ENCODE data around the gene TMEM214. TPM values are rescaled to one million over a fixed set of nuclear protein-coding genes. Genes with fewer than 3 reads are reported as not detected.

The TMEM214 gene
- total RNA-seq, 2 experiments from 2014 or later, result 38.3 to 41.3 TPM

DNA sequence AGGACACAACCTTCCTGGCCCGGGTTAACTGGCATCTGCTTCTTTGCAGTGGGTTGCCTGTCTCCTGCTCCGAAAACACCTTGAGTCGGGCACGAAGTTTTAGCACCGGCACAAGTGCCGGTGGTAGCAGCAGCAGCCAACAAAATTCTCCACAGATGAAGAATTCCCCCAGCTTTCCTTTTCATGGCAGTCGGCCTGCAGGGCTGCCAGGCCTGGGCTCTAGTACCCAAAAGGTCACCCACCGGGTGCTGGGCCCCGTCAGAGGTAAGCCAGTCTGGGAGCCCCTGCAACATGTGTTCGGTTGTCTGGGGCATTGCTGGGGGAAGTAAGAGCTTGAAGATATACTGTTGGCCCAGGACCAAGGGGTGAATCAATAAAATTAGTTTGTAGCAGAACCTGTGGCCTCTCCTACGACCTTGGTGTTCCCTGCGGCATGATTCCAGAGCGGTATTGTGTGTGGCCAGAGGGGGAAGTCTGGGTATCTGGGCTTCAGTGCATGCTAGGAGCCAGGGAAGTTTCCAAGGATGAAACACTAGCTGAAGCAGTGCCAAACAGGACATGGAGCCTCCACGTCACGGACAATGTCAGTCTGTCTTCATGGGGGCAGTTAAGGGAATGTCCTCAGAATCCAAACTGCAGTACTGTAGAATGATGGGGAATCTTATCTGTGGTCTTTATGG is 26.5 kb downstream of the TMEM214 start:
- intact Hi-C loops (cut with micrococcal nuclease), result loop anchor here (10.0 kb wide), 1 partner anchor 714 kb away; the partner anchor contains the start of genes ADGRF3 and SELENOI

DNA sequence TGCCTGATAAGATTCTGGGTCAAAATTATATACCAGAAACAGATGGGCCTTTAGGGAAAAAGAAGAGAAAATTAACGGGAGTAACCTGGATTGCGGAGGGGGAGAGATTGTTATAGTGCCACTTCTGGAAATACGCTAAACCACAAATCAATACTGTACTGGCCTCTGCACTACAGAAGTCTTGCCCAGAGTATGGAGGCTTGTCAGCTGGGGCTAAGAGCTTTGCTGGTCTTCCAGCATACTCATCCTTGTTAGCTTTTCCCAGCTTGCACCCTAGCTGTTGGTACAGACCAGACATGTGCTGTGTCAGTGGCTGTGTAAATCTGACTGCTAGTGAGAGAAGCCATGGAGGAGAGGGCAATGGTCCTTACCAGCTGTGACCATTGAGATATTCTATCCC is 27.6 kb downstream of the TMEM214 start:
- no peak overlapping the region for H3K4me3 Mint-ChIP-seq
- H3K27me3 Mint-ChIP-seq (ENCODE audit: low read depth), result no peaks in the 10 kb centered on the region
- CTCF ChIA-PET, result no interaction called here
- H3K4me1 Mint-ChIP-seq (ENCODE audit: low read depth), result peaks cover 7% of the 10 kb centered on the region
- H3K27ac Mint-ChIP-seq, result no peak overlapping the region
- H3K9me3 Mint-ChIP-seq, result no peaks in the 10 kb centered on the region
- intact Hi-C loops (cut with micrococcal nuclease), result loop anchor here (5.0 kb wide), 1 partner anchor 833 kb away; no protein-coding TSS in a partner anchor
- no peak for DNase-seq
- H3K36me3 Mint-ChIP-seq (ENCODE audit: low read depth), result peaks cover 19% of the 10 kb centered on the region

More for the DNA sequence above, 26.5 kb downstream of the TMEM214 start:
- no peak for DNase-seq
- H3K9me3 Mint-ChIP-seq, result no peaks in the 10 kb centered on the region
- peaks cover 5% of the 10 kb centered on the region for H3K4me1 Mint-ChIP-seq (ENCODE audit: low read depth)
- no peak overlapping the region for H3K27ac Mint-ChIP-seq
- CTCF ChIA-PET, result no interaction called here
- H3K36me3 Mint-ChIP-seq (ENCODE audit: low read depth), result peaks cover 12% of the 10 kb centered on the region
- no peaks in the 10 kb centered on the region for H3K27me3 Mint-ChIP-seq (ENCODE audit: low read depth)
- no peak overlapping the region for H3K4me3 Mint-ChIP-seq

DNA sequence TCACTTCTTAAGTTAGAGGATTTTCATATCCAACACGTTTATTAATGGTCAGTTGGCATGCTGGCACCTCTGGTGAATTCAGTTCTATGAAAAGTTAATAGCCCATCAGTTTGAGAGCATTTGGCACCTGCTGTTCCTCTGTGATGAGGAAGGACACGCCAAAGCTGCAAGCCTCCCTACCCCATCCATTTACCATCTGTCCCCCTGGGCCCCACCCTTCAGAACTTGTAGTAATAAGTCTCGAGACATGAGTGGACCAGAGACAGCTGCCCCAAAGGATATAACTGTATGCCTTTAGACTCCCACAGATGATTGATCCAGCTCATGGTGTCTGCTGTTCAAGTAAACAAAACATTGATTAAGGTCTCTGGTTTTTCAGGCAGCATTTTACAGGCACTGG is 32.4 kb downstream of the TMEM214 start:
- DNase-seq, result no peak
- Mint-ChIP-seq H3K36me3 (ENCODE audit: low read depth) (peaks cover 32% of the 10 kb centered on the region), H3K4me1 (ENCODE audit: low read depth) (peaks cover 42% of the 10 kb centered on the region), H3K4me3 (no peak overlapping the region), H3K9me3 (no peaks in the 10 kb centered on the region), H3K27ac (no peak overlapping the region), H3K27me3 (ENCODE audit: low read depth) (no peaks in the 10 kb centered on the region)
- intact Hi-C loops (cut with micrococcal nuclease), result no loop called here
- CTCF ChIA-PET, result interaction anchor here (3.7 kb wide), 1 partner anchor 14 kb away, joined by 14 read pairs; the partner anchor contains the start of gene AGBL5

DNA sequence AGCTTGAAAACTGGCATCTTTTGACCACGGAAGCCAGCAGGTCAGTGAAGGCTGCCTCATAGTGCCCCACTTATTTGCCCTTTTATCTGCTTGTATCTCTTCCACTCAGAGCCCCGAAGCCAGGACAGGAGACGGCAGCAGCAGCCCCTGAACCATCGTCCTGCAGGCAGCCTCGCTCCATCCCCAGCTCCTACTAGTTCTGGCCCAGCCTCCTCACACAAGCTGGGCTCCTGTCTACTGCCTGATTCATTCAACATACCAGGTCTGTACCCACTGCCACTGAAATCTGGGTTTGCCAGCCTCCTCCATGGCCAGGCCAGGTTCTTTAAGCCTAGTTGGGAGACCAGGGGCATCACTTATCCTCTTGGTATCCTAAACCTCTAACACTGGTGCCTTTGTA is 34.6 kb downstream of the TMEM214 start:
- Mint-ChIP-seq H3K9me3 (no peaks in the 10 kb centered on the region), H3K4me3 (no peak overlapping the region), H3K27me3 (ENCODE audit: low read depth) (no peaks in the 10 kb centered on the region), H3K4me1 (ENCODE audit: low read depth) (peaks cover 55% of the 10 kb centered on the region), H3K27ac (no peak overlapping the region), H3K36me3 (ENCODE audit: low read depth) (peaks cover 28% of the 10 kb centered on the region)
- no peak for DNase-seq
- CTCF ChIA-PET, result interaction anchor here (0.6 to 3.7 kb wide), 5 partner anchors 11 to 182 kb away, joined by 3 to 14 read pairs (median 4); partner anchors contain the start of gene AGBL5
- intact Hi-C loops (cut with micrococcal nuclease), result no loop called here

DNA sequence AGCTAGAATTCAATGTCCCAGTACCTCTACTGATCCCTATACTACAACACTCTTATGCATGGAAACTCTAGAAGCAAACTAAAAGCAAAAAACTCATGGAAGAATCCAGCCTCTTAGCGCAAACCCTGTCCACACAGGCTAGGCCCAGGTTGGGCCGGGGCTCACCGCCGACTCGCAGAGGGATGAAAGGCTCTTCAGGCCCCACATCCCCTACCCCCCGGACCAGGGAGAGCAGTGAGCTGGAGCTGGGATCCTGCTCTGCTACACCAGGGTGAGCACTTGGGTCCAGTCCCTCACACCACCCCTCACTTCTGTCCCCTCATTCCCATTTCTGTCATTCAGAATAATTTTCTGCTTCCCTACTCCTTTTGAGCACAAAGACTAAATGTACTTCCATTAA is 36.7 kb downstream of the TMEM214 start:
- Mint-ChIP-seq H3K9me3 (no peaks in the 10 kb centered on the region), H3K36me3 (ENCODE audit: low read depth) (peaks cover 20% of the 10 kb centered on the region), H3K4me1 (ENCODE audit: low read depth) (peaks cover 65% of the 10 kb centered on the region), H3K4me3 (peak overlapping the region; percentile 2), H3K27me3 (ENCODE audit: low read depth) (no peaks in the 10 kb centered on the region), H3K27ac (peak overlapping the region; percentile 25)
- CTCF ChIA-PET, result no interaction called here
- intact Hi-C loops (cut with micrococcal nuclease), result no loop called here
- DNase-seq, result no peak

DNA sequence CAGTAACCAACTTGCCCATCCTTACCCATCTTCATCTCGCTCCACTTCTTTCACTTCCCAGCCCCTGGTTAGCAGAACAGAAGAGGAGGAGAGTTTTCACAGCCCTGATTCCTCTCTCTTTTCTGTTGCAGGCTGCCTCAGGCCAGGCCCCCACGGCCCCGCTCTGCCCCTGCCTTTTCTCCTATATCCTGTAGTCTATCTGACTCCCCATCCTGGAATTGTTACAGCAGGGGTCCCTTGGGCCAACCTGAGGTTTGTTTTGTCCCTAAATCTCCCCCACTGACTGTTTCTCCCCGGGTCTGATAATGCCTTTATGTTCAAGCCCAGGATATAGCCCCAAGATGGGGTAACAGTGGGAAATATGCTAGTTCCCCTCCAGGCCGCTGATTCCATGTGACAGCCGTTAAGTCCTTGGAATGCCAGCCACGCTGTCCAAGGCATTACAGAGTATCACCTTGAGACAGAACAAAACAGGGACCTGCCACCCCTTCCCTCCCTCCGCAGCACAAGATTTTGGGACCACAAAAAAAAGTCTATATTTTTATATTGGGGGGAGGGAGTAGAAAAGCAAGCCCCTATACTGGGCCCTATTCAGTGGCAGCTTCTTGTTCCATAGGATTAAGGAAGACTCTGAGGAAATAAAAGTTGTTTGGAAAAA is 37.3 kb downstream of the TMEM214 start:
- H3K9me3 Mint-ChIP-seq, result no peaks in the 10 kb centered on the region
- H3K4me3 Mint-ChIP-seq, result peak overlapping the region; percentile 97
- peaks cover 17% of the 10 kb centered on the region for H3K36me3 Mint-ChIP-seq (ENCODE audit: low read depth)
- no peaks in the 10 kb centered on the region for H3K27me3 Mint-ChIP-seq (ENCODE audit: low read depth)
- intact Hi-C loops (cut with micrococcal nuclease), result loop anchor here (5.0 kb wide), 1 partner anchor 302 kb away; the partner anchor contains the start of genes EIF2B4 and SNX17
- CTCF ChIA-PET, result interaction anchor here (2.1 kb wide), 1 partner anchor 14 kb away, joined by 13 read pairs; no protein-coding TSS in a partner anchor
- DNase-seq, result no peak
- peak overlapping the region; percentile 91 for H3K27ac Mint-ChIP-seq
- peaks cover 70% of the 10 kb centered on the region for H3K4me1 Mint-ChIP-seq (ENCODE audit: low read depth)

DNA sequence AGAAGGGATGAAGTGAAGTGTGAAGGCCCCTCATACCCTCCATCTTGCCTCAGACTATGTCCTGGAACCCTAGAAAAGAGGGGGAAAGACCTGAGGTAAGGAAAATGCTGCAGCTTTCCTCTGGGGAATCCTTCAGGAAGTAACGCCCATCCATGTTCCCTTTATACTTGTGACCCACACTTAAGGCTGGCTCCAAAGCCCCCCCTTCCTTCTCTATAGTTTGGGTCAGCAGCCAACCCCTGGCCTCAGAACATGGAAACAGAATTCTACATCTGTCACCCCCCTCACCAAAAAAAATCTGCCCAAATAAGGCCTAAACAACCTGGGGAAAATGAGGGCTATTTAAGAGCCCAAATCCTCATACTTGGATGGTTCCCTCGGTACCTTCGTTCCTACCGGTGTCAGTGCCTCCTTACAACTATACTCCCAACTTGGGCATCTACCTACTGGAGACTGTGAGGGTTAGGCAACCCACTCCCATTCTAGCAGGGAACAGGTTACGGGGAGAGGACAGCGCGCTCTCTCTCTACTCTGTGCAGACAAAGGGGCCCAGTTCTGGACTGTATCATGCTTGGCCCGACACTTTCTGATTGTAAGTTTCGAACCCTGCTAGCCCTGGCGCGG is 38.0 kb downstream of the TMEM214 start:
- DNase-seq, result no peak
- H3K27me3 Mint-ChIP-seq (ENCODE audit: low read depth), result no peaks in the 10 kb centered on the region
- H3K36me3 Mint-ChIP-seq (ENCODE audit: low read depth), result peaks cover 15% of the 10 kb centered on the region
- H3K4me3 Mint-ChIP-seq, result peak overlapping the region; percentile 97
- no peaks in the 10 kb centered on the region for H3K9me3 Mint-ChIP-seq
- CTCF ChIA-PET, result interaction anchor here (0.8 to 2.1 kb wide), 4 partner anchors 11 to 232 kb away, joined by 3 to 13 read pairs (median 4); no protein-coding TSS in a partner anchor
- peaks cover 73% of the 10 kb centered on the region for H3K4me1 Mint-ChIP-seq (ENCODE audit: low read depth)
- H3K27ac Mint-ChIP-seq, result peak overlapping the region; percentile 91
- intact Hi-C loops (cut with micrococcal nuclease), result loop anchor here (1.0 to 5.0 kb wide), 5 partner anchors 11 to 302 kb away; partner anchors contain the start of genes AGBL5, EIF2B4, KHK and SNX17

DNA sequence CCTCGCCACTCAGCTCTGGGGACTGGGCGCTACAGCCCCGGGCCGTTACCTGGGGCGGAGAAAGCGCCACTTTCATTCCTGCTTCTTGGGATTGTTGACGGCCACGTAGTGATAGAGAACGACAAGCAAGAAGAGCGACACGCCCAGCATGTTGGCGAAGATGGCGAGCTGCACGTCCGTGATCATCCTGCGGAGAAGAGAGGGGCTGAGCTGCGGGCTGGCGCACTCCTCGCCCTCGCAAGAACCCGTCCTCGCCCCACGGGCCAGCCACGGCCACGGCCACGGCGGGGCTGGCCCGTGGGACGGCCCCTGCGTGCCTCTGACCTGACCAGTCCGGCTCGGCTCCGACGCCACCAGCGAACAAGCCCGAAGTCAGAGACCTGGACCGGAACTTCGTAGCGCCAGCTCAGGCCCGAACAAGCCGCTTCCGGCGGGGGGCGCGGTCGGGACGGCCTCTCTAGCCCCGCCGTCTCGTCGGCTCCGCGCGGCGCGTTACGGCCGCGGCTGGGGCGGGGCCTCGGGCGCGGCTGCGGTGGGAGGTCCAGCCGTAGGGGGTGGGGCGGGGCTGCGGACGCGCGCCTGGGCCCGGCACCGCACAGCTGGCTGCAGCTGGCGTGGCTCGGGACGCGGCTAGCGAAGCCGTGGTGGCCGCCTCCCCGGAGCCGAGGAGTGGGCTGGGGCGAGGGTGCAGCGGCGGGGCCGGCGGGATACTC is 38.7 kb downstream of the TMEM214 start, which contains the start of gene OST4:
OST4 (minus strand) TSS at position 378 of the 713 bp plus-strand sequence.
- H3K36me3 Mint-ChIP-seq (ENCODE audit: low read depth), result peaks cover 11% of the 10 kb centered on the region
- peak within 1 kb of the TSS; percentile 91 for H3K27ac Mint-ChIP-seq
- H3K4me1 Mint-ChIP-seq (ENCODE audit: low read depth), result peaks cover 76% of the 10 kb centered on the region
- peak within 1 kb of the TSS; percentile 97 for H3K4me3 Mint-ChIP-seq
- H3K27me3 Mint-ChIP-seq (ENCODE audit: low read depth), result no peaks in the 10 kb centered on the region
- CTCF ChIA-PET, result interaction anchor here (0.8 to 2.1 kb wide), 4 partner anchors 10 to 232 kb away, joined by 3 to 13 read pairs (median 4); no protein-coding TSS in a partner anchor
- intact Hi-C loops (cut with micrococcal nuclease), result loop anchor here (1.0 to 5.0 kb wide), 5 partner anchors 10 to 301 kb away; partner anchors contain the start of genes AGBL5, EIF2B4, KHK and SNX17
- peak; percentile 88 for DNase-seq
- no peaks in the 10 kb centered on the region for H3K9me3 Mint-ChIP-seq

DNA sequence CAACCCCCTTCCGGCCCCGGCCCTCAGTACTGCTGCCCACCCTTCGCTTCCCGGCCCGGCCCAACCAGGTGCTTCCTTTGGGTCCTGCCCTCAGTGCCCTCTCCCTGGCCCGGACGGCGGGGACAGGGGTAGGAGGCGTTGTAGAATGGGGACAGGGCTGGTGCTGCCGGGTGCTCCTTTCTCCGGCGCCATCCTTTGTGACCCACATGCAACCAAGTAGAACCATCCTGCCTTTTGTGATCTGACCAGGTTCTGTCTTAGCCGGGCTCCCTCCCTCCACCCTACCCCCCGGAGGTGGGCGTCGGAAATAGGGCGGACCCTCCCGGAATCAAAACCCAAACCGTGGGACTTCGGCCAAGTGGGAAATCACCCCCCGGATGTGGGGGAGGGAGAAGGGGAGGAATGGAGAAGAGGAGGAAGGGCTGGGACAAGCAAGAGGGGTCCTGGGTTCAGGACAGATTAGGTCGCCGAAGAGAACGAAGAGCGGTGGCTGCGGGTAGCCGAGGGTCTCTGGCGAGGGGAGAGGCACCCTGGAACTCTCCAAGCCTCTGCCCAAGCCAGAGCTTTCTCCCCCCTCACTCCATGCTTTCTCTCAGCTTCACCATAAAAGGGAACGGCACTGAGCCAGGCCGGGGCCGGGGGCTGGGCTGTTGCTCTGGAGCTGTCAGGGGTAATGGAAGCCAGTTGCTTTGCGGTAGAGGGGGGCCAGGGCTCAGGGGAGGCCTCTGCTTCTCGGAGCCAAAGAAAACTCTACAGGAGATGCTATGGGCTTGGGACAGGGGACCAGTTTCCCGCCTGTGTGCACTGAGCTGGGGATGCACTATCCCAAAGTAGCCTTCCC is 39.4 kb downstream of the TMEM214 start:
- no peaks in the 10 kb centered on the region for H3K9me3 Mint-ChIP-seq
- peak overlapping the region; percentile 87 for H3K27ac Mint-ChIP-seq
- intact Hi-C loops (cut with micrococcal nuclease), result loop anchor here (1.0 to 5.0 kb wide), 5 partner anchors 9 to 300 kb away; partner anchors contain the start of genes AGBL5, EIF2B4, KHK and SNX17
- H3K4me3 Mint-ChIP-seq, result peak overlapping the region; percentile 81
- peaks cover 10% of the 10 kb centered on the region for H3K36me3 Mint-ChIP-seq (ENCODE audit: low read depth)
- CTCF ChIA-PET, result interaction anchor here (1.0 to 2.1 kb wide), 3 partner anchors 9 to 19 kb away, joined by 4 to 13 read pairs (median 5); no protein-coding TSS in a partner anchor
- peak; percentile 47 for DNase-seq
- H3K4me1 Mint-ChIP-seq (ENCODE audit: low read depth), result peaks cover 75% of the 10 kb centered on the region
- no peaks in the 10 kb centered on the region for H3K27me3 Mint-ChIP-seq (ENCODE audit: low read depth)

DNA sequence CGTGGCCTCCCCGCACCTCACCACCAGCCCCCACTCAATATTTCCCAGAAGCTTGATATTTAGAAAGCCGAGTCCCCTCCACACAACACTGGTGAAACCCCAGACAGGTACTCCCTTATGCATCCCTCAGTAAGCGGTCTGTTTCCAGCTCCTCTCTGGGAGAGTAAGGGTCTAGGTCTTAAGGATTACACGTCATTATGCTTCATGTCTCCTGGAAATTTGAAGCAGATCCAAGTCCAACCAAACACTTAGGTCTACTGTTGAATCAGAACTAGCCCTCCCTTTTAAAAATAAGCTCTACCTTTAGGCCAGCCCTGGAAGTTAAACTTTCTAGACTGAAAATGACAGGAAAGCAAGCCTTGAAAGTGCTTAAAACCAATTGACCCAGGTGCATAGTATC is 40.2 kb downstream of the TMEM214 start:
- H3K9me3 Mint-ChIP-seq, result no peaks in the 10 kb centered on the region
- CTCF ChIA-PET, result interaction anchor here (0.7 to 1.5 kb wide), 3 partner anchors 8 to 237 kb away, joined by 4 to 5 read pairs (median 4); no protein-coding TSS in a partner anchor
- peak overlapping the region; percentile 81 for H3K4me3 Mint-ChIP-seq
- intact Hi-C loops (cut with micrococcal nuclease), result loop anchor here (5.0 kb wide), 1 partner anchor 299 kb away; the partner anchor contains the start of genes EIF2B4 and SNX17
- peak overlapping the region; percentile 87 for H3K27ac Mint-ChIP-seq
- H3K36me3 Mint-ChIP-seq (ENCODE audit: low read depth), result peaks cover 7% of the 10 kb centered on the region
- DNase-seq, result no peak
- no peaks in the 10 kb centered on the region for H3K27me3 Mint-ChIP-seq (ENCODE audit: low read depth)
- peaks cover 70% of the 10 kb centered on the region for H3K4me1 Mint-ChIP-seq (ENCODE audit: low read depth)
